Measurements from ENCODE around the gene AGMAT.

AGMAT gene, protein sequence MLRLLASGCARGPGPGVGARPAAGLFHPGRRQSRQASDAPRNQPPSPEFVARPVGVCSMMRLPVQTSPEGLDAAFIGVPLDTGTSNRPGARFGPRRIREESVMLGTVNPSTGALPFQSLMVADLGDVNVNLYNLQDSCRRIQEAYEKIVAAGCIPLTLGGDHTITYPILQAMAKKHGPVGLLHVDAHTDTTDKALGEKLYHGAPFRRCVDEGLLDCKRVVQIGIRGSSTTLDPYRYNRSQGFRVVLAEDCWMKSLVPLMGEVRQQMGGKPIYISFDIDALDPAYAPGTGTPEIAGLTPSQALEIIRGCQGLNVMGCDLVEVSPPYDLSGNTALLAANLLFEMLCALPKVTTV

DNA sequence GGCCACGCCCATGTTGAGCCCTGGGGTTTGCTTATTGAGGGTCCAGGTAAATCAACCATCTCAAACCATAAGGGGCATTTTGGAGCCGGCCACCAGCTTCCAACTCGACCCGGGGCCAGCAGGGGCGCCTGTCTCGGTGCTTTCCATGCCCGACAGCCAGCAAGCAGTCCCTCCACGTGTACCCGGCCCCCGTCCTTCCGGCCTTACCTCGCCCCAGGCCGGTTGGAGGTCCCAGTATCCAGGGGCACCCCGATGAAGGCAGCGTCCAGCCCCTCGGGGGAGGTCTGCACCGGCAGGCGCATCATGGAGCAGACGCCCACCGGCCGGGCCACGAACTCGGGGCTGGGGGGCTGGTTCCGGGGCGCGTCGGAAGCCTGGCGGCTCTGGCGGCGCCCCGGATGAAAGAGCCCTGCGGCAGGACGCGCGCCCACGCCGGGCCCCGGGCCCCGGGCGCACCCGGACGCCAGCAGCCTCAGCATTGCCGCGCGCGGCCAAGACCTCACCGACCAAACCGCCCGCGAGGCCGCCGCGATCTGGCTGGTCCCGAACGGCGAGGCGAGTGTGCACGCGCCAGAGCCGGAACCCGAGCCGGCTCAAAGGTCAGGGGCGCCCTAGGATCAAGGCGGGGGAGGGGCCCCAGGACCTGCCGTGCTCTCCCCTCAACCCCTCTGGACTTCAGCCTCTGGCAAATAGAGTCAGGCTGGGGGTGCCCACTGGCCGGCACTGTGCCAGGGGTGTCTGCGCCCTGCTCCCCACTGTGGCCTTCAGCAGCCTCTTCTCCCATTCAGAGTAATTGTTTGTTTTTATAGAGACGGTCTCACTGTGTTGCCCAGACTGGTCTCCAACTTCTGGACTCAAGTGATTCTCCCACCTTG, at the start of gene AGMAT:
Gene AGMAT (minus strand): TSS at position 563 of the 875 bp plus-strand sequence. CDS start 84 bp downstream, at position 479.
- peak; percentile 44 for DNase-seq (ENCODE audit: low spot score)

DNA sequence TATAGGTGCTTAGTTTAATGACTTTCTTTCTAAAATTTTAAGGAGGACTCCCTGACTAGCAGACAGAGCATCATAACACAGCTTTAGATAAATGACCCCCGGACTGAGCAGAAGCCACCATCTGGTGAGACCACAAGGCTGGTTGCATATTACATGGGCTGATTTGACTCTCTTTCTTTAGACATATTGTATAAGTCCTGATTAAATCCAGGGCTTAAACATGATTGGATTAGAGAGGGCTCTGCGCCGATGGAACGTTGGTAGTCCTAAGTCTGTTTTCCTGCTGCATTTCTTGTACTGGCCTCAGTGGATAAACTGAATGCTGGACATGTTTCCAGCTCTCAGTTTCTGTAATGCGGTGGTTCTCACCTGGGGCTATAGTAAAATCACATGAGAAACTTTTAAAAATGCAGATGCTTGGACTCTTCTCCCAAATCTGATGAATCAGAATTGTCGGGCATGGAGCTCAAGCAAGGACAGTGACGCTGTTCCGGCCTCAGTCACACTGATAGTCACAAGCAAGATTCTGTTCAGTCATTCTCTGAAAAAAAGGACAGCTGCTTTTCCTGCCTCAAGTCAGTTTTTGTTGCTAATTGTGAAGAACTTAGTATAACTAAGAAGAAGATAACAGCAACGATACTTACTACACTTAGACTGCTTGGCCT, 49.0 kb upstream of the AGMAT start:
- no peak for DNase-seq (ENCODE audit: low spot score)

- no peak for DNase-seq (ENCODE audit: low spot score)
Observed at GRCh38 chr1:15628003-15628402, 43.2 kb upstream of the AGMAT start.

GRCh38 chr1:15627343-15627988, 42.6 kb upstream of the AGMAT start:
- DNase-seq (ENCODE audit: low spot score) = no peak

- no peak for DNase-seq (ENCODE audit: low spot score)
Observed at GRCh38 chr1:15626269-15626950, 41.6 kb upstream of the AGMAT start.

- DNase-seq (ENCODE audit: low spot score) = no peak
Observed at GRCh38 chr1:15625056-15625917, 40.4 kb upstream of the AGMAT start.

- DNase-seq (ENCODE audit: low spot score) = no peak
Observed at GRCh38 chr1:15624133-15624714, 39.4 kb upstream of the AGMAT start.

- DNase-seq (ENCODE audit: low spot score) = no peak
Observed at GRCh38 chr1:15623435-15623834, 38.6 kb upstream of the AGMAT start.

DNA sequence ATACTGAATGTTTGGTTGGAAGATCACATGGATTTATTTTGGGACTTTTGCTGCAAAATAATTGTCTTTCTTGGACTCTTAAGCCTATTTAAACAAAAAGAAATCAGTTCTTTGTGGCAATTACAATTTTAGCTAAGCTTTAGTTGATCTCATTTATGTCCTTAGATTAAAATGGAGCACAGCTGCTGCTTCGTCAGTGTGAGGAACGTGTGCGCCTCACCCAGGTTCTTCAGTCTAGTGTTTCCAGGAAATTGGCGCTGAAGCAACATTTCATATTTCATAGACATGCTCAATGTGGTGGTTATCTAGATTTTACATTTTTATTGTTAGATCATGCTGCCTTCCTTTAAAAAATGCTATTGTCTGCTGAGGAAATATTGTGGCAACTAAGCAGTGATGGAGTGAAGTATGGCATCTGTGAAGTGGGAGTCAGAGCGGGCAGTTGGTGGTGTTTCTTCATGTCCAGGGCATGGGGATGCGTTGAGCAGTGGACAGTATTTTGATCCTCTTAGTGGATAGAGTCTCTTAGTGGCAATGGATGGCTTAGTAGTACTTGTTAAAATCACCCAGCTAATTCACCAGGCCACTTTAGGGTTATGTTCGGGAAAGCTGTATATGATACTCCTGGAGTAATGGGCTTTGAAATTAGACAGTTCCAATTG, 38.0 kb upstream of the AGMAT start:
- no peak for DNase-seq (ENCODE audit: low spot score)

- DNase-seq (ENCODE audit: low spot score) = no peak
Observed at GRCh38 chr1:15621975-15622374, 37.1 kb upstream of the AGMAT start.

GRCh38 chr1:15620902-15621682, 36.2 kb upstream of the AGMAT start:
- DNase-seq (ENCODE audit: low spot score) = no peak

DNA sequence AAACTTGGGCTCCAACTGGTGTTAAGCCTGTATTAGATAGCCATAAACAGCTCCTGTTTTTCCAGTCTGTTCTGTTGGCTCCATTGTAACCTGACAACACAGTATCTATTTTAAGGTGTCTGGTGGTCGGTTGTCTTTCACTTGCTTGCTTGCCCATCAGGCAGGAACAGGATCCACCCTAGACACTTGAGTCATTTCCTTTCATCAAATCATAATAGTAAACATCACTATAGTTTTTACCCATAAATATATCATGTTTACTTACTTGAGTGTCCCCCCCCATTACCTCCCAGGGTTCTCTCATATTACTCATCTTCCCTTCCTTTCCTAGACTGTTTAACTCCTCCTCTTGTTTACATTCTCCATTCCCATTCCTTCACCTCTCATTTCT, 35.3 kb upstream of the AGMAT start:
- DNase-seq (ENCODE audit: low spot score) = peak; percentile 59

GRCh38 chr1:15618655-15619525, 34.0 kb upstream of the AGMAT start:
- DNase-seq (ENCODE audit: low spot score) = no peak

DNA sequence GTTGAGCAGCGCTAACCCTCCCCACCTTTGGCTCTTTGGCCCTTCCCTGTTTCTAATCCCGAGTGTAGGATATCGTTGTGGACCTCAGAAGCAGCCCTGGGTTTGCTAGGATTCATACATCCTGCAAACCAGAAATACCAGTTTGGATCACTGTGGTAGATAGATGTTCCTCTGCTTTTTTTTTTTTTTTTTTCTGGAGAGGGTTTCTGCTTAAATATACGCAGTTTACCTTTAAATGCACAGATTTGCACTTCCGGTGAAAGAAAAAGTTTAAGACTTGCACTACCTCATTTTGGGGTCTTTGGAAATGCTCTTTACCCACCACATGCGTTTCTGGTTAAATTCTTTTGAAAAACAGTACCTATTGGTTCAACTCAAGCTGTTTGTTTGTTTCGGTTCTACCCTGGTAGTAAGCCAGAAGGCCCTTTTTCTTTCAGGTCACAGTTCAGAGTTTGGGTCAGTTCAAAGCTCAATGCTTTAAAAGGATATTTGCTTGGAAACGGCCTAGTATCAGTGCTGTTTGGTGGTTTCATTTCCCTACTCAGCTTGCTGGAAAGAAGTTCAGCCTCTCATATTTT, 33.3 kb upstream of the AGMAT start:
- peak; percentile 16 for DNase-seq (ENCODE audit: low spot score)

GRCh38 chr1:15617173-15618076, 32.6 kb upstream of the AGMAT start, which contains the start of gene DDI2:
Gene DDI2, plus strand, starts transcription at chr1:15617458. Its CDS starts 213 bp downstream, at chr1:15617671.
- peak; percentile 95 for DNase-seq (ENCODE audit: low spot score)
